ENCODE measurements around the gene MAPKBP1.

Gene MAPKBP1

GRCh38 chr15:41824062-41824745 is 49.9 kb downstream of the MAPKBP1 start:
- no peak for TF ChIP-seq CTCF (IDR thresholded peaks at IDR 0.05)
- DNase-seq = no peak
- H3K27me3 Mint-ChIP-seq (ENCODE audit: low read depth, poor library complexity) = peaks cover 21% of the 10 kb centered on the region
- H3K36me3 Mint-ChIP-seq (ENCODE audit: low read depth) = peaks cover 4% of the 10 kb centered on the region
- no peak overlapping the region for H3K4me3 Mint-ChIP-seq
- H3K4me1 Mint-ChIP-seq = peaks cover 9% of the 10 kb centered on the region
- H3K27ac Mint-ChIP-seq = peak overlapping the region; percentile 17
- no peaks in the 10 kb centered on the region for H3K9me3 Mint-ChIP-seq

GRCh38 chr15:41825145-41825544 is 50.9 kb downstream of the MAPKBP1 start:
- Mint-ChIP-seq H3K4me3 (no peak overlapping the region), H3K27ac (no peak overlapping the region), H3K4me1 (peaks cover 16% of the 10 kb centered on the region), H3K9me3 (no peaks in the 10 kb centered on the region), H3K36me3 (ENCODE audit: low read depth) (peaks cover 4% of the 10 kb centered on the region), H3K27me3 (ENCODE audit: low read depth, poor library complexity) (peaks cover 21% of the 10 kb centered on the region)
- TF ChIP-seq CTCF (IDR thresholded peaks at IDR 0.05) = no peak
- no peak for DNase-seq

- Mint-ChIP-seq H3K4me1 (peaks cover 16% of the 10 kb centered on the region), H3K4me3 (peak overlapping the region; percentile 73), H3K27ac (no peak overlapping the region), H3K27me3 (ENCODE audit: low read depth, poor library complexity) (peaks cover 21% of the 10 kb centered on the region), H3K36me3 (ENCODE audit: low read depth) (peaks cover 4% of the 10 kb centered on the region), H3K9me3 (no peaks in the 10 kb centered on the region)
- DNase-seq = no peak
- TF ChIP-seq CTCF (IDR thresholded peaks at IDR 0.05) = no peak
Measured at GRCh38 chr15:41825572-41826535, 51.6 kb downstream of the MAPKBP1 start.

- Mint-ChIP-seq H3K27me3 (ENCODE audit: low read depth, poor library complexity) (peaks cover 21% of the 10 kb centered on the region), H3K36me3 (ENCODE audit: low read depth) (peaks cover 15% of the 10 kb centered on the region), H3K9me3 (no peaks in the 10 kb centered on the region), H3K4me1 (peaks cover 16% of the 10 kb centered on the region), H3K4me3 (peak overlapping the region; percentile 94), H3K27ac (no peak overlapping the region)
- DNase-seq = peak; percentile 29
- no peak for TF ChIP-seq CTCF (IDR thresholded peaks at IDR 0.05)
Measured at GRCh38 chr15:41827290-41827879, 53.1 kb downstream of the MAPKBP1 start.

GRCh38 chr15:41827880-41828806 is 53.9 kb downstream of the MAPKBP1 start, which contains the start of gene JMJD7:
TSS of gene JMJD7 (plus strand) at chr15:41828092. CDS start at chr15:41828125, 33 bp downstream.
- H3K36me3 Mint-ChIP-seq (ENCODE audit: low read depth) = peaks cover 19% of the 10 kb centered on the region
- H3K9me3 Mint-ChIP-seq = no peaks in the 10 kb centered on the region
- no peak for TF ChIP-seq CTCF (IDR thresholded peaks at IDR 0.05)
- peak within 1 kb of the TSS; percentile 94 for H3K4me3 Mint-ChIP-seq
- peaks cover 21% of the 10 kb centered on the region for H3K27me3 Mint-ChIP-seq (ENCODE audit: low read depth, poor library complexity)
- peak; percentile 99 for DNase-seq
- H3K4me1 Mint-ChIP-seq = peaks cover 16% of the 10 kb centered on the region
- peak within 1 kb of the TSS; percentile 16 for H3K27ac Mint-ChIP-seq

Measured in nephron progenitor cell (in vitro differentiated cells).